ENCODE results near the gene GDE1. TPM values are rescaled to one million over a fixed set of nuclear protein-coding genes. Genes with fewer than 3 reads are reported as not detected.

The GDE1 gene
- polyA plus RNA-seq, 1 donor (not counting 4 experiments of a cell fraction or from before 2014, with no cell fraction given) = 52.9 TPM

- no peak overlapping the region for H3K9ac ChIP-seq (ENCODE audit: control insufficient read depth, extremely low read depth, insufficient read depth, low read length)
- no peak for DNase-seq (ENCODE audit: low read depth, low spot score)
- H3K9me3 ChIP-seq (ENCODE audit: control insufficient read depth, low read depth, low read length) = no peaks in the 10 kb centered on the region
- no peak overlapping the region for H3K4me2 ChIP-seq (ENCODE audit: control insufficient read depth, extremely low read depth, insufficient read depth, low read depth, low read length)
- H4K20me1 ChIP-seq (ENCODE audit: control insufficient read depth, extremely low read depth, insufficient read depth, low read length) = no peaks in the 10 kb centered on the region
- H3K79me2 ChIP-seq (ENCODE audit: control insufficient read depth, insufficient read depth, low read length) = no peaks in the 10 kb centered on the region
- peaks cover 0 to 2% of the 10 kb centered on the region in 2 experiments for H3K36me3 ChIP-seq (ENCODE audit: control insufficient read depth in 2 of 2, extremely low read depth in 1 of 2, insufficient read depth in 2 of 2, low read length in 2 of 2)
- no peaks in the 10 kb centered on the region for H3K9me1 ChIP-seq (ENCODE audit: control insufficient read depth, extremely low read depth, insufficient read depth, low read length)
- peaks cover 2% of the 10 kb centered on the region for H3K4me1 ChIP-seq (ENCODE audit: control insufficient read depth, extremely low read depth, insufficient read depth, low read length)
- H2AFZ ChIP-seq (ENCODE audit: control insufficient read depth, low read length) = no peak overlapping the region
- dilution Hi-C loops (cut with MboI; ENCODE audit: extremely low pct_ligation_motif_present, low sequenced_read_pairs) = no loop called here
- no peak overlapping the region for H3K4me3 ChIP-seq (ENCODE audit: control insufficient read depth in 2 of 3, extremely low read depth in 1 of 3, insufficient read depth in 2 of 3, low read depth in 1 of 3, low read length in 3 of 3)
- FAIRE-seq = no peak
- no peak for TF ChIP-seq EZH2 (IDR thresholded peaks at IDR 0.05; ENCODE audit: low read length)
- no peak for TF ChIP-seq CTCF (optimal IDR thresholded peaks at IDR 0.05 in 1 of 3, IDR thresholded peaks at IDR 0.05 in 1 of 3, conservative IDR thresholded peaks at IDR 0.05 in 1 of 3; ENCODE audit: extremely low read depth in 1 of 3, insufficient read depth in 2 of 3, low read length in 3 of 3)
- no peaks in the 10 kb centered on the region for H3K27me3 ChIP-seq (ENCODE audit: control insufficient read depth, extremely low read depth, insufficient read depth, low read length)
- H3K27ac ChIP-seq (ENCODE audit: control insufficient read depth, insufficient read depth, low read length) = no peak overlapping the region
Observed at GRCh38 chr16:19560078-19560477, 38.2 kb upstream of the GDE1 start.

DNA sequence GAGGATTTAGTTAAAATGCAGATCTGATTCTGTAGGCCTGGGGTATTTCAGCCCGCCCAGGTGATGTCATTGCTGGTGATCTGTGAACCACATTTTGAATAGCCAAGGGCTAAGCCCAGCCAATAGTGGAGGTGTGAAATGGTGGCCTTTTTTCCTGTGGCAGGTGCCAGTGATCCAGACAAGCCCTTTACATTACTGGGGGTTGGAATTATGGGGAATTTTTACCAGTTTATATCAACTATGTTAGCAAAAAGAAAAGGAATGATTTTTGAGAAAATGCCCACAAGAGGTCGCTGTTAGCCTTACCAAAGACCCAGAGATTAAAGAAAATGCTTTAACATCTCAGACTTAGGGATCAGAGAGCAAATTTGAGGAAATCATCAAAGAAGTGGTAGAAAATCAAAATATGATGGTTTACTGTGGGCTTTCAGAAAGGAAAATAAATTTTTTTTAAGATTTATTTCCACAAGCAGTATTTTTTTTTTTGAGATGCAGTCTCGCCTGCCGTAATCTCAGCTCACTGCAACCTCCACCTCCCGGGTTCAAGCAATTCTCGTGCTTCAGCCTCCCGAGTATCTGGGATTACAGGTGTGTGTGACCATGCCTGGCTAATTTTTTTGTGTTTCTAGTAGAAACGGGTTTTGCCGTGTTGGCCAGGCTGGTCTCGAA, 37.5 kb upstream of the GDE1 start:
- Histone ChIP-seq H3K79me2 (ENCODE audit: control insufficient read depth, insufficient read depth, low read length) (no peaks in the 10 kb centered on the region), H3K4me1 (ENCODE audit: control insufficient read depth, extremely low read depth, insufficient read depth, low read length) (peaks cover 5% of the 10 kb centered on the region), H3K27me3 (ENCODE audit: control insufficient read depth, extremely low read depth, insufficient read depth, low read length) (no peaks in the 10 kb centered on the region), H3K4me3 (ENCODE audit: control insufficient read depth in 2 of 3, extremely low read depth in 1 of 3, insufficient read depth in 2 of 3, low read depth in 1 of 3, low read length in 3 of 3) (no peak overlapping the region), H3K4me2 (ENCODE audit: control insufficient read depth, extremely low read depth, insufficient read depth, low read depth, low read length) (no peak overlapping the region), H3K9me1 (ENCODE audit: control insufficient read depth, extremely low read depth, insufficient read depth, low read length) (no peaks in the 10 kb centered on the region), H3K9ac (ENCODE audit: control insufficient read depth, extremely low read depth, insufficient read depth, low read length) (no peak overlapping the region), H2AFZ (ENCODE audit: control insufficient read depth, low read length) (no peak overlapping the region), H3K27ac (ENCODE audit: control insufficient read depth, insufficient read depth, low read length) (no peak overlapping the region), H4K20me1 (ENCODE audit: control insufficient read depth, extremely low read depth, insufficient read depth, low read length) (no peaks in the 10 kb centered on the region), H3K9me3 (ENCODE audit: control insufficient read depth, low read depth, low read length) (no peaks in the 10 kb centered on the region), H3K36me3 (ENCODE audit: control insufficient read depth in 2 of 2, extremely low read depth in 1 of 2, insufficient read depth in 2 of 2, low read length in 2 of 2) (no peaks in the 10 kb centered on the region)
- TF ChIP-seq CTCF (optimal IDR thresholded peaks at IDR 0.05 in 1 of 3, IDR thresholded peaks at IDR 0.05 in 1 of 3, conservative IDR thresholded peaks at IDR 0.05 in 1 of 3; ENCODE audit: extremely low read depth in 1 of 3, insufficient read depth in 2 of 3, low read length in 3 of 3) = peak in 2 of 3 experiments; percentile 43 to 46
- no peak for TF ChIP-seq EZH2 (IDR thresholded peaks at IDR 0.05; ENCODE audit: low read length)
- dilution Hi-C loops (cut with MboI; ENCODE audit: extremely low pct_ligation_motif_present, low sequenced_read_pairs) = no loop called here
- FAIRE-seq = no peak
- DNase-seq (ENCODE audit: low read depth, low spot score) = peak; percentile 45

All from keratinocyte (primary cell).